Measurements from ENCODE around the gene ARMC9. TPM values are rescaled to one million over a fixed set of nuclear protein-coding genes. Genes with fewer than 3 reads are reported as not detected.

The ARMC9 gene
- total and polyA plus RNA-seq, 2 of the 13 experiments (the other 11 are each of a cell fraction or from before 2014, with no cell fraction given) = 9.1 to 12.8 TPM

DNA sequence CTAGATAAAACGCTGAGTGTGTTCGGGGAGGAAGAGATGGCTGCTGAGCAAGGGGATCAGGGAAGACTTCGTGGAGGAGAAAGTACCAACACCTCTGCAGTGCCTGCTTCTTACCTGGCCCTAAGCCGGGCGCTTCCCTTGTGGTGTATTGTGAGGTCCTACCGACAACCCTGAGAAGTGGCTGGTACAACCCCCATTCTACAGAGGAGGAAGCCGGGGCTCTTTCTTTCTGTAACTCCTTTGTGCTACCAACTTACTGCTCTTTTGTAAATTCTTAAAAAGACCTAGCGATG lies 96.9 kb downstream of the ARMC9 start:
- in situ Hi-C loops (cut with HindIII; ENCODE audit: extremely low pct_ligation_motif_present, low pct_unique_long_range_greater_than_20kb) (loop anchor here (5.0 to 10.0 kb wide), 2 partner anchors 99 to 117 kb away; partner anchors contain the start of gene B3GNT7), intact Hi-C loops (cut with micrococcal nuclease; ENCODE audit: unreplicated experiment) (no loop called here)
- ChIA-PET POLR2A (no interaction called here), CTCF (ENCODE audit: low intra/inter-chr PET ratio, low total read pairs) (interaction anchor here (3.9 kb wide), 1 partner anchor 117 kb away, joined by 45 read pairs; no protein-coding TSS in a partner anchor)
- H3K9ac ChIP-seq (ENCODE audit: insufficient read depth, low read depth, low read length) = no peak overlapping the region
- H3K4me1 ChIP-seq (ENCODE audit: insufficient read depth, low read length) = peaks cover 11% of the 10 kb centered on the region
- H4K20me1 ChIP-seq (ENCODE audit: insufficient read depth, low read length) = no peaks in the 10 kb centered on the region
- FAIRE-seq (no peak), ATAC-seq (no peak), DNase-seq (ENCODE audit: low spot score) (no peak)
- TF ChIP-seq, protein P1, sequence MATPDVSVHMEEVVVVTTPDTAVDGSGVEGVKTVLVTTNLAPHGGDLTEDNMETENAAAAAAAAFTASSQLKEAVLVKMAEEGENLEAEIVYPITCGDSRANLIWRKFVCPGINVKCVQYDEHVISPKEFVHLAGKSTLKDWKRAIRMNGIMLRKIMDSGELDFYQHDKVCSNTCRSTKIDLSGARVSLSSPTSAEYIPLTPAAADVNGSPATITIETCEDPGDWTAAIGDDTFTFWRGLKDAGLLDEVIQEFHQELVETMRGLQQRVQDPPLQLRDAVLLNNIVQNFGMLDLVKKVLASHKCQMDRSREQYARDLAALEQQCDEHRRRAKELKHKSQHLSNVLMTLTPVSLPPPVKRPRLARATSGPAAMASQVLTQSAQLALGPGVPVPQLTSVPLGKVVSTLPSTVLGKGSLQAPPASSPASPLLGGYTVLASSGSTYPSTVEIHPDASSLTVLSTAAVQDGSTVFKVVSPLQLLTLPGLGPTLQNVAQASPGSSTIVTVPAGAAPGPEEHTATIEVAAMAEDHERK (CRISPR knock-in tag; IDR thresholded peaks at IDR 0.05; ENCODE audit: low read depth) = no peak
- no peak for TF ChIP-seq HIVEP1 (CRISPR knock-in tag; IDR thresholded peaks at IDR 0.05)
- TF ChIP-seq, protein P2, sequence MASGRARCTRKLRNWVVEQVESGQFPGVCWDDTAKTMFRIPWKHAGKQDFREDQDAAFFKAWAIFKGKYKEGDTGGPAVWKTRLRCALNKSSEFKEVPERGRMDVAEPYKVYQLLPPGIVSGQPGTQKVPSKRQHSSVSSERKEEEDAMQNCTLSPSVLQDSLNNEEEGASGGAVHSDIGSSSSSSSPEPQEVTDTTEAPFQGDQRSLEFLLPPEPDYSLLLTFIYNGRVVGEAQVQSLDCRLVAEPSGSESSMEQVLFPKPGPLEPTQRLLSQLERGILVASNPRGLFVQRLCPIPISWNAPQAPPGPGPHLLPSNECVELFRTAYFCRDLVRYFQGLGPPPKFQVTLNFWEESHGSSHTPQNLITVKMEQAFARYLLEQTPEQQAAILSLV (CRISPR knock-in tag; IDR thresholded peaks at IDR 0.05; ENCODE audit: borderline replicate concordance) = no peak
- no peak for TF ChIP-seq ZNF549 (CRISPR knock-in tag; IDR thresholded peaks at IDR 0.05)
- no peak for TF ChIP-seq ZNF430 (CRISPR knock-in tag; IDR thresholded peaks at IDR 0.05)
- TF ChIP-seq, protein P3, sequence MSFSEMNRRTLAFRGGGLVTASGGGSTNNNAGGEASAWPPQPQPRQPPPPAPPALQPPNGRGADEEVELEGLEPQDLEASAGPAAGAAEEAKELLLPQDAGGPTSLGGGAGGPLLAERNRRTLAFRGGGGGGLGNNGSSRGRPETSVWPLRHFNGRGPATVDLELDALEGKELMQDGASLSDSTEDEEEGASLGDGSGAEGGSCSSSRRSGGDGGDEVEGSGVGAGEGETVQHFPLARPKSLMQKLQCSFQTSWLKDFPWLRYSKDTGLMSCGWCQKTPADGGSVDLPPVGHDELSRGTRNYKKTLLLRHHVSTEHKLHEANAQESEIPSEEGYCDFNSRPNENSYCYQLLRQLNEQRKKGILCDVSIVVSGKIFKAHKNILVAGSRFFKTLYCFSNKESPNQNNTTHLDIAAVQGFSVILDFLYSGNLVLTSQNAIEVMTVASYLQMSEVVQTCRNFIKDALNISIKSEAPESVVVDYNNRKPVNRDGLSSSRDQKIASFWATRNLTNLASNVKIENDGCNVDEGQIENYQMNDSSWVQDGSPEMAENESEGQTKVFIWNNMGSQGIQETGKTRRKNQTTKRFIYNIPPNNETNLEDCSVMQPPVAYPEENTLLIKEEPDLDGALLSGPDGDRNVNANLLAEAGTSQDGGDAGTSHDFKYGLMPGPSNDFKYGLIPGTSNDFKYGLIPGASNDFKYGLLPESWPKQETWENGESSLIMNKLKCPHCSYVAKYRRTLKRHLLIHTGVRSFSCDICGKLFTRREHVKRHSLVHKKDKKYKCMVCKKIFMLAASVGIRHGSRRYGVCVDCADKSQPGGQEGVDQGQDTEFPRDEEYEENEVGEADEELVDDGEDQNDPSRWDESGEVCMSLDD (CRISPR knock-in tag; IDR thresholded peaks at IDR 0.05; ENCODE audit: borderline replicate concordance) = no peak
- TF ChIP-seq ZNF572 (CRISPR knock-in tag; IDR thresholded peaks at IDR 0.05) = no peak
- TF ChIP-seq, protein P4, sequence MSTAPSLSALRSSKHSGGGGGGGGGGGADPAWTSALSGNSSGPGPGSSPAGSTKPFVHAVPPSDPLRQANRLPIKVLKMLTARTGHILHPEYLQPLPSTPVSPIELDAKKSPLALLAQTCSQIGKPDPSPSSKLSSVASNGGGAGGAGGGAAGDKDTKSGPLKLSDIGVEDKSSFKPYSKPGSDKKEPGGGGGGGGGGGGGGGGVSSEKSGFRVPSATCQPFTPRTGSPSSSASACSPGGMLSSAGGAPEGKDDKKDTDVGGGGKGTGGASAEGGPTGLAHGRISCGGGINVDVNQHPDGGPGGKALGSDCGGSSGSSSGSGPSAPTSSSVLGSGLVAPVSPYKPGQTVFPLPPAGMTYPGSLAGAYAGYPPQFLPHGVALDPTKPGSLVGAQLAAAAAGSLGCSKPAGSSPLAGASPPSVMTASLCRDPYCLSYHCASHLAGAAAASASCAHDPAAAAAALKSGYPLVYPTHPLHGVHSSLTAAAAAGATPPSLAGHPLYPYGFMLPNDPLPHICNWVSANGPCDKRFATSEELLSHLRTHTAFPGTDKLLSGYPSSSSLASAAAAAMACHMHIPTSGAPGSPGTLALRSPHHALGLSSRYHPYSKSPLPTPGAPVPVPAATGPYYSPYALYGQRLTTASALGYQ (CRISPR knock-in tag; IDR thresholded peaks at IDR 0.05) = no peak
- TF ChIP-seq ZNF543 (CRISPR knock-in tag; IDR thresholded peaks at IDR 0.05) = no peak
- TF ChIP-seq NR2F6 (IDR thresholded peaks at IDR 0.05) = no peak
- no peak for TF ChIP-seq NR2F6 (CRISPR knock-in tag; IDR thresholded peaks at IDR 0.05)
- TF ChIP-seq CBX5 (CRISPR knock-in tag; IDR thresholded peaks at IDR 0.05; ENCODE audit: borderline replicate concordance) = no peak
- TF ChIP-seq ZBTB20 (CRISPR knock-in tag; IDR thresholded peaks at IDR 0.05; ENCODE audit: borderline replicate concordance, low read depth) = no peak
- no peak for TF ChIP-seq RORA (CRISPR knock-in tag; IDR thresholded peaks at IDR 0.05)
- no peak for TF ChIP-seq ZNF382 (CRISPR knock-in tag; IDR thresholded peaks at IDR 0.05; ENCODE audit: borderline replicate concordance)
- no peak for TF ChIP-seq ZSCAN30 (CRISPR knock-in tag; IDR thresholded peaks at IDR 0.05)
- no peak for TF ChIP-seq MXD4 (CRISPR knock-in tag; IDR thresholded peaks at IDR 0.05)
- TF ChIP-seq NFE2L2 (IDR thresholded peaks at IDR 0.05; ENCODE audit: low read length) = no peak
- no peak for TF ChIP-seq SRF (IDR thresholded peaks at IDR 0.05; ENCODE audit: low read depth, low read length)
- no peak for TF ChIP-seq MYC (CRISPR knock-in tag; IDR thresholded peaks at IDR 0.05; ENCODE audit: borderline replicate concordance)
- no peak overlapping the region for H3K4me2 ChIP-seq (ENCODE audit: low read depth, low read length)
- H2AFZ ChIP-seq (ENCODE audit: low read length) = no peak overlapping the region
- WGBS (ENCODE audit: low lambda C conversion rate) = 86% methylated on average over 8 of the region's 8 CpGs
- no peak overlapping the region for H3K27ac ChIP-seq (ENCODE audit: extremely low read length, insufficient read depth, low read length)
- H3K79me2 ChIP-seq (ENCODE audit: insufficient read depth, low read length) = no peaks in the 10 kb centered on the region
- H3K4me3 ChIP-seq (replicated peaks in 1 of 3; ENCODE audit: insufficient read depth in 1 of 3, low read depth in 2 of 3, low read length in 3 of 3) = no peak overlapping the region
- H3K36me3 ChIP-seq (replicated peaks in 1 of 2; ENCODE audit: control insufficient read depth in 1 of 2, insufficient read depth in 2 of 2, low read length in 2 of 2) = no peaks in the 10 kb centered on the region; a peak in 2 of 5 replicates
- BruUV-seq (replicated peaks) = no TSS peak
- no peaks in the 10 kb centered on the region for H3K9me3 ChIP-seq (ENCODE audit: low read length)
- H3K27me3 ChIP-seq (ENCODE audit: control insufficient read depth in 1 of 2, insufficient read depth in 2 of 2, low read length in 2 of 2) = no peaks in the 10 kb centered on the region

All from HepG2 (cell line).